ENCODE data around the gene SCO1. TPM values are rescaled to one million over a fixed set of nuclear protein-coding genes. Genes with fewer than 3 reads are reported as not detected.

The SCO1 gene
- total RNA-seq, 1 donor from 2014 or later: 36.0 TPM

- H3K79me2 ChIP-seq (ENCODE audit: insufficient read depth, low read length): no peaks in the 10 kb centered on the region
- no peak for FAIRE-seq
- no peaks in the 10 kb centered on the region for H3K9me3 Mint-ChIP-seq (ENCODE audit: unreplicated experiment)
Observed at GRCh38 chr17:10657879-10658278, 39.5 kb downstream of the SCO1 start.

GRCh38 chr17:10657148-10657547, 40.2 kb downstream of the SCO1 start, which contains the start of gene MYH3:
MYH3 (minus strand) TSS chr17:10657309; CDS start chr17:10655064, 2,245 bp downstream.
- H3K79me2 ChIP-seq (ENCODE audit: insufficient read depth, low read length): no peaks in the 10 kb centered on the region
- H3K27me3 ChIP-seq (ENCODE audit: insufficient read depth, low read length): no peaks in the 10 kb centered on the region
- H3K4me2 ChIP-seq (ENCODE audit: low read length): no peak within 1 kb of the TSS
- DNase-seq (ENCODE audit: low read depth): no peak
- H3K27ac ChIP-seq (ENCODE audit: low read depth, low read length): no peak within 1 kb of the TSS
- no peaks in the 10 kb centered on the region for H3K36me3 ChIP-seq (ENCODE audit: insufficient read depth, low read length)
- H2AFZ ChIP-seq (ENCODE audit: low read depth, low read length): no peak within 1 kb of the TSS
- no peaks in the 10 kb centered on the region for H3K9me3 ChIP-seq (ENCODE audit: insufficient read depth, low read depth, low read length)
- no peak within 1 kb of the TSS for H3K4me3 Mint-ChIP-seq (ENCODE audit: unreplicated experiment)
- H3K4me1 ChIP-seq (ENCODE audit: insufficient read depth, low read length): no peaks in the 10 kb centered on the region
- no peak within 1 kb of the TSS for H3K27ac Mint-ChIP-seq (ENCODE audit: unreplicated experiment)
- peaks cover 15% of the 10 kb centered on the region for H3K27me3 Mint-ChIP-seq (ENCODE audit: low read depth, unreplicated experiment)
- peaks cover 3% of the 10 kb centered on the region for H3K36me3 Mint-ChIP-seq (ENCODE audit: low read depth, unreplicated experiment)
- no peak within 1 kb of the TSS for H3K9ac ChIP-seq (ENCODE audit: low read length)
- peaks cover 3% of the 10 kb centered on the region for H3K4me1 Mint-ChIP-seq (ENCODE audit: low read depth, unreplicated experiment)
- no peaks in the 10 kb centered on the region for H4K20me1 ChIP-seq (ENCODE audit: insufficient read depth, low read length)
- H3K9me3 Mint-ChIP-seq (ENCODE audit: unreplicated experiment): no peaks in the 10 kb centered on the region
- TF ChIP-seq, protein P1, sequence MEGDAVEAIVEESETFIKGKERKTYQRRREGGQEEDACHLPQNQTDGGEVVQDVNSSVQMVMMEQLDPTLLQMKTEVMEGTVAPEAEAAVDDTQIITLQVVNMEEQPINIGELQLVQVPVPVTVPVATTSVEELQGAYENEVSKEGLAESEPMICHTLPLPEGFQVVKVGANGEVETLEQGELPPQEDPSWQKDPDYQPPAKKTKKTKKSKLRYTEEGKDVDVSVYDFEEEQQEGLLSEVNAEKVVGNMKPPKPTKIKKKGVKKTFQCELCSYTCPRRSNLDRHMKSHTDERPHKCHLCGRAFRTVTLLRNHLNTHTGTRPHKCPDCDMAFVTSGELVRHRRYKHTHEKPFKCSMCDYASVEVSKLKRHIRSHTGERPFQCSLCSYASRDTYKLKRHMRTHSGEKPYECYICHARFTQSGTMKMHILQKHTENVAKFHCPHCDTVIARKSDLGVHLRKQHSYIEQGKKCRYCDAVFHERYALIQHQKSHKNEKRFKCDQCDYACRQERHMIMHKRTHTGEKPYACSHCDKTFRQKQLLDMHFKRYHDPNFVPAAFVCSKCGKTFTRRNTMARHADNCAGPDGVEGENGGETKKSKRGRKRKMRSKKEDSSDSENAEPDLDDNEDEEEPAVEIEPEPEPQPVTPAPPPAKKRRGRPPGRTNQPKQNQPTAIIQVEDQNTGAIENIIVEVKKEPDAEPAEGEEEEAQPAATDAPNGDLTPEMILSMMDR (IDR thresholded peaks at IDR 0.05; ENCODE audit: insufficient read depth, low read depth, low read length): no peak
- no peak for TF ChIP-seq EZH2 (IDR thresholded peaks at IDR 0.05; ENCODE audit: insufficient read depth, low read length)
- FAIRE-seq: no peak
- no peak within 1 kb of the TSS for H3K4me3 ChIP-seq (ENCODE audit: insufficient read depth, low read depth, low read length)

More at GRCh38 chr17:10657879-10658278, 39.5 kb downstream of the SCO1 start:
- Histone ChIP-seq H3K36me3 (ENCODE audit: insufficient read depth, low read length) (no peaks in the 10 kb centered on the region), H3K4me1 (ENCODE audit: insufficient read depth, low read length) (no peaks in the 10 kb centered on the region), H3K9ac (ENCODE audit: low read length) (no peak overlapping the region), H4K20me1 (ENCODE audit: insufficient read depth, low read length) (no peaks in the 10 kb centered on the region), H2AFZ (ENCODE audit: low read depth, low read length) (no peak overlapping the region), H3K27ac (ENCODE audit: low read depth, low read length) (no peak overlapping the region), H3K4me2 (ENCODE audit: low read length) (no peak overlapping the region), H3K4me3 (ENCODE audit: insufficient read depth, low read depth, low read length) (no peak overlapping the region), H3K9me3 (ENCODE audit: insufficient read depth, low read depth, low read length) (no peaks in the 10 kb centered on the region), H3K27me3 (ENCODE audit: insufficient read depth, low read length) (no peaks in the 10 kb centered on the region)
- H3K4me3 Mint-ChIP-seq (ENCODE audit: unreplicated experiment): no peak overlapping the region
- H3K27me3 Mint-ChIP-seq (ENCODE audit: low read depth, unreplicated experiment): peaks cover 15% of the 10 kb centered on the region
- H3K4me1 Mint-ChIP-seq (ENCODE audit: low read depth, unreplicated experiment): peaks cover 3% of the 10 kb centered on the region
- no peak overlapping the region for H3K27ac Mint-ChIP-seq (ENCODE audit: unreplicated experiment)
- DNase-seq (ENCODE audit: low read depth): no peak
- H3K36me3 Mint-ChIP-seq (ENCODE audit: low read depth, unreplicated experiment): peaks cover 3% of the 10 kb centered on the region
- TF ChIP-seq, protein P1 (IDR thresholded peaks at IDR 0.05; ENCODE audit: insufficient read depth, low read depth, low read length): no peak
- no peak for TF ChIP-seq EZH2 (IDR thresholded peaks at IDR 0.05; ENCODE audit: insufficient read depth, low read length)

- TF ChIP-seq, protein P1 (IDR thresholded peaks at IDR 0.05; ENCODE audit: insufficient read depth, low read depth, low read length): no peak
- no peak for TF ChIP-seq EZH2 (IDR thresholded peaks at IDR 0.05; ENCODE audit: insufficient read depth, low read length)
- Histone ChIP-seq H3K9me3 (ENCODE audit: insufficient read depth, low read depth, low read length) (no peaks in the 10 kb centered on the region), H4K20me1 (ENCODE audit: insufficient read depth, low read length) (no peaks in the 10 kb centered on the region), H3K79me2 (ENCODE audit: insufficient read depth, low read length) (no peaks in the 10 kb centered on the region), H3K9ac (ENCODE audit: low read length) (no peak overlapping the region), H3K4me2 (ENCODE audit: low read length) (no peak overlapping the region), H3K36me3 (ENCODE audit: insufficient read depth, low read length) (no peaks in the 10 kb centered on the region), H3K27ac (ENCODE audit: low read depth, low read length) (no peak overlapping the region), H3K27me3 (ENCODE audit: insufficient read depth, low read length) (no peaks in the 10 kb centered on the region), H3K4me1 (ENCODE audit: insufficient read depth, low read length) (no peaks in the 10 kb centered on the region), H2AFZ (ENCODE audit: low read depth, low read length) (no peak overlapping the region), H3K4me3 (ENCODE audit: insufficient read depth, low read depth, low read length) (no peak overlapping the region)
- FAIRE-seq (no peak), DNase-seq (ENCODE audit: low read depth) (no peak)
- Mint-ChIP-seq H3K4me3 (ENCODE audit: unreplicated experiment) (no peak overlapping the region), H3K9me3 (ENCODE audit: unreplicated experiment) (no peaks in the 10 kb centered on the region), H3K36me3 (ENCODE audit: low read depth, unreplicated experiment) (peaks cover 3% of the 10 kb centered on the region), H3K27ac (ENCODE audit: unreplicated experiment) (no peak overlapping the region), H3K4me1 (ENCODE audit: low read depth, unreplicated experiment) (peaks cover 5% of the 10 kb centered on the region), H3K27me3 (ENCODE audit: low read depth, unreplicated experiment) (peaks cover 15% of the 10 kb centered on the region)
Observed at GRCh38 chr17:10653987-10654386, 43.3 kb downstream of the SCO1 start.

Measured in astrocyte (in vitro differentiated cells and primary cell).